A673 (cell line): ENCODE results near the gene SLC37A3.

Experiments used
- CTCF ChIP-seq: fragments of 300-800, 200-600 bp; sonication (generic); conservative IDR thresholded peaks from 2 replicates; pipeline ENCODE4 v1.5.1; 2017; ENCODE audit warnings: low read depth, mild to moderate bottlenecking, antibody characterized with exemption, low read length, moderate library complexity, mixed read lengths
- EZH2 ChIP-seq: fragments of 200-600 bp; sonication (generic); IDR thresholded peaks from 2 replicates; pipeline ENCODE4 v1.6.1; 2017; ENCODE audit warnings: borderline replicate concordance, low read depth, mild to moderate bottlenecking, mixed read lengths, antibody characterized with exemption, low read length; ENCODE audit not compliant: poor library complexity, severe bottlenecking

GRCh38 chr7:140364819-140365218 is 33.5 kb downstream of the SLC37A3 start:
- TF ChIP-seq CTCF (no peak), EZH2 (no peak)
